Parathyroid adenoma (tissue), 2 donors: ENCODE measurements around the gene BRD1.

ENCODE experiments used
- H2AFZ ChIP-seq: fragments of 300-600 bp; sonication (generic); one replicate; pipeline ENCODE4 v1.7.0; 2017; ENCODE audit warnings: antibody characterized with exemption, mild to moderate bottlenecking
- H3K27ac ChIP-seq: fragments of 300-600 bp; sonication (generic); one replicate; pipeline ENCODE4 v1.7.0; 2017
- H3K27me3 ChIP-seq: fragments of 300-600 bp; sonication (generic); one replicate; pipeline ENCODE4 v1.7.0; 2017; ENCODE audit warnings: low read length; ENCODE audit not compliant: control insufficient read depth, insufficient read depth
- H3K36me3 ChIP-seq: fragments of 300-600 bp; sonication (generic); one replicate; pipeline ENCODE4 v1.7.0; 2017; ENCODE audit warnings: low read length; ENCODE audit not compliant: control insufficient read depth, insufficient read depth
- H3K4me1 ChIP-seq: fragments of 300-600 bp; sonication (generic); one replicate; pipeline ENCODE4 v1.7.0; 2017; ENCODE audit warnings: control low read depth
- H3K4me2 ChIP-seq: fragments of 300-600 bp; sonication (generic); one replicate; pipeline ENCODE4 v1.7.0; 2017; ENCODE audit warnings: low read length
- H3K4me3 ChIP-seq: fragments of 300-600 bp; sonication (generic); one replicate; pipeline ENCODE4 v1.7.0; 2017; ENCODE audit warnings: low read depth, low read length
- H3K79me2 ChIP-seq: fragments of 300-600 bp; sonication (generic); one replicate; pipeline ENCODE4 v1.7.0; 2017; ENCODE audit warnings: control low read depth
- H3K9ac ChIP-seq: fragments of 300-600 bp; sonication (generic); one replicate; pipeline ENCODE4 v1.7.0; 2017; ENCODE audit warnings: mild to moderate bottlenecking
- H3K9me3 ChIP-seq: fragments of 300-600 bp; sonication (generic); one replicate; pipeline ENCODE4 v1.7.0; 2017; ENCODE audit warnings: low read length; ENCODE audit not compliant: control insufficient read depth
- TF ChIP-seq, protein P1 (sequence below): fragments of 300-600 bp; sonication (generic); IDR thresholded peaks from one replicate; pipeline ENCODE4 v1.7.0; 2017; ENCODE audit warnings: antibody characterized with exemption, mild to moderate bottlenecking
- donor health status: primary hyperparathyroidism.

Gene BRD1

DNA sequence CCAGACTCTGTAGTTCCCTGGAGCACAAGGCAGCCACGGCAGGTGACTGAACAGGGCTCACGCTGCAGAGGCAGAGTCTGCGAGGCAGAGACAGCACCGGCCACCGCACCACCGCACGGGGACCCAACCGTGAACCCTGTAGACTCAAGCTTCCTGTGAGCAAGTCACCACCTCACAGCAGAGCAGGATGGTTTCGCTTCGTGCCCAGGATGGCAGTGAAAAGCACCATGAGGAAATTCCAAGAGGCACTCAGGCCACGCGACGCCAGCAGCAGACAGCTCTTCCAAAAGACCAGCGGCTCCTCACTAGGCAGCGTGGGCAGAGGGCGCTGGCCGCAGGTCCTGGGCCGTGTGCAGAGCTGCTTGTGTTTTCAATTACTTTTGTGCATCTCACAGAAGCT is 24.5 kb downstream of the BRD1 start:
- Histone ChIP-seq H3K79me2 (peaks cover 45% of the 10 kb centered on the region), H3K4me2 (no peak overlapping the region), H3K36me3 (no peaks in the 10 kb centered on the region), H3K4me3 (no peak overlapping the region), H3K27ac (no peak overlapping the region), H3K27me3 (no peaks in the 10 kb centered on the region), H3K4me1 (peaks cover under 1% of the 10 kb centered on the region), H2AFZ (no peak overlapping the region), H3K9ac (no peak overlapping the region), H3K9me3 (no peaks in the 10 kb centered on the region)
- TF ChIP-seq, protein P1, sequence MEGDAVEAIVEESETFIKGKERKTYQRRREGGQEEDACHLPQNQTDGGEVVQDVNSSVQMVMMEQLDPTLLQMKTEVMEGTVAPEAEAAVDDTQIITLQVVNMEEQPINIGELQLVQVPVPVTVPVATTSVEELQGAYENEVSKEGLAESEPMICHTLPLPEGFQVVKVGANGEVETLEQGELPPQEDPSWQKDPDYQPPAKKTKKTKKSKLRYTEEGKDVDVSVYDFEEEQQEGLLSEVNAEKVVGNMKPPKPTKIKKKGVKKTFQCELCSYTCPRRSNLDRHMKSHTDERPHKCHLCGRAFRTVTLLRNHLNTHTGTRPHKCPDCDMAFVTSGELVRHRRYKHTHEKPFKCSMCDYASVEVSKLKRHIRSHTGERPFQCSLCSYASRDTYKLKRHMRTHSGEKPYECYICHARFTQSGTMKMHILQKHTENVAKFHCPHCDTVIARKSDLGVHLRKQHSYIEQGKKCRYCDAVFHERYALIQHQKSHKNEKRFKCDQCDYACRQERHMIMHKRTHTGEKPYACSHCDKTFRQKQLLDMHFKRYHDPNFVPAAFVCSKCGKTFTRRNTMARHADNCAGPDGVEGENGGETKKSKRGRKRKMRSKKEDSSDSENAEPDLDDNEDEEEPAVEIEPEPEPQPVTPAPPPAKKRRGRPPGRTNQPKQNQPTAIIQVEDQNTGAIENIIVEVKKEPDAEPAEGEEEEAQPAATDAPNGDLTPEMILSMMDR: no peak

DNA sequence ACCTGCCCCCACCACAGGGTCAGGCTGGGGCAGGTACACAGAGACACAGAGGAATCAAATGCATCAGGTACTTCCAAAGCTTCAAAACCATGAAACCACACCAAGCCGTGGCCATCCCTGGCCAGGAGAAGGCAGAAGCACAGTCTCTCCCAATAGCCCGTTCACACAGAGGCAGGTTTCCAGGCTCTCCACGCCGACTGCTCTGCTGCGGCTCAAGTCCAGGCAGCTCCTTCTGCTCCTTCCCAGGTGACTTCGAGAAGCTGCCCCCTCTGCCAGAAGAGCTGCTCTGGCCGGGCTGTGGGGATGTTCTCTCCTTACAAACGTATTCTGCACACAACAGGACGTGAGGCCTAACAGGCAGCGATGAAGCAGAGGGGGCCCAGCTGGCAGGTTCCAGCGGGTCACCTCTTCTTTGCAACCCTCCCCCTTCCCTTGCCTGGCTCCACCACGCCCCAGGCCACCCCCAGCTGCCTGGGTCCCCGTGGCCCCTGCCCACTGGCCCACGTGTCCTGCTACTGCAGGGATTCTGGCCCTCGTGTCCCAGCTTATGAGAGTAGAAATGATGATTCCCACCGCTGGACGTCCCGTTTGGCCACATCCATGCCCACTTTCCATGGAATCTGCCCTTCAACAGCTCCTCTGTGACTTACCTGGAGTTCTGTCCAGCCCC is 26.1 kb downstream of the BRD1 start:
- no peaks in the 10 kb centered on the region for H3K4me1 ChIP-seq
- no peak overlapping the region for H3K9ac ChIP-seq

DNA sequence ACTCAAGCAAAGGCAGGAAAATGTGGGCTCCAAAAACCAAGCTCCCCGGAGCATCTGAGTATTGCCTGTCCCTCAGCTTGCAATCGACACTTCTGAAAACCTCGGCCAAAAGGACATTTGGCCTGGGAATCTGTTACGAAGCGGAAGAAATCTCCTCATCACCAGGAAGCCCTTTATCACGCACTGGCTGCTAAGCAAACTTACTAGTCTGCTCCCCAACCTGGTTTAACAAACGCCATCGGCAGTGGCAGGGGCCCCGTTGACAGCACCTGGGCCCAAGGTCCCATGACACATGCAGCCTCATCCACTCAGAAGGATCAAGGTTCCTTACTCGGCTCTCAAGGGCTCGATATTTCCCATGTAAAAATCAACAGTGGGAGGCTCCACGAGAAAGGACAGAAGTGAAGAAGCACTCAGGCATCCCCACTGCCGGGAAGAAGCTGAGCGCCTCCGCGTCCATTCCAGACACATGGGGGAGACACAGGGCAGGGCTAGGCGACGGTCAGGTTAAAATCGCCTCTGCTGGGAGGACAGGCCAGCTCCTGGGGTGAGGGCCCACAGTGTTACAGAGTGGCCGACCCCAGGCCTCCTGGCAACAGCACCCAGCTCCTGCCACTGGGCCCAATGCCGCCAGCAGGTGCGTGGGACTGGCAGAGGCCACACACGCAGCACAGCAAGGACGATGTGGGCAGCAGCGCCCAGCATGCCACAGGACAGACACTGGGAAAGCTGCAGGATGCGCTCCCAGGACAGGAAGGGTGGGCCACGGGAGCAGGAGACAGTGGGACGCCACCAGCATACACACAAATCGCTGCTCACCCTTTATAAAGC is 27.1 kb downstream of the BRD1 start:
- TF ChIP-seq, protein P1: no peak
- Histone ChIP-seq H3K27me3 (no peaks in the 10 kb centered on the region), H2AFZ (no peak overlapping the region), H3K27ac (no peak overlapping the region), H3K9me3 (no peaks in the 10 kb centered on the region), H3K4me2 (no peak overlapping the region), H3K4me1 (no peaks in the 10 kb centered on the region), H3K79me2 (peaks cover 34% of the 10 kb centered on the region), H3K9ac (no peak overlapping the region), H3K36me3 (no peaks in the 10 kb centered on the region), H3K4me3 (no peak overlapping the region)

More for the DNA sequence above, 26.1 kb downstream of the BRD1 start:
- Histone ChIP-seq H3K4me3 (no peak overlapping the region), H3K36me3 (no peaks in the 10 kb centered on the region), H3K9me3 (no peaks in the 10 kb centered on the region), H2AFZ (no peak overlapping the region), H3K27ac (no peak overlapping the region), H3K79me2 (peaks cover 38% of the 10 kb centered on the region), H3K27me3 (no peaks in the 10 kb centered on the region), H3K4me2 (no peak overlapping the region)
- TF ChIP-seq, protein P1: no peak

DNA sequence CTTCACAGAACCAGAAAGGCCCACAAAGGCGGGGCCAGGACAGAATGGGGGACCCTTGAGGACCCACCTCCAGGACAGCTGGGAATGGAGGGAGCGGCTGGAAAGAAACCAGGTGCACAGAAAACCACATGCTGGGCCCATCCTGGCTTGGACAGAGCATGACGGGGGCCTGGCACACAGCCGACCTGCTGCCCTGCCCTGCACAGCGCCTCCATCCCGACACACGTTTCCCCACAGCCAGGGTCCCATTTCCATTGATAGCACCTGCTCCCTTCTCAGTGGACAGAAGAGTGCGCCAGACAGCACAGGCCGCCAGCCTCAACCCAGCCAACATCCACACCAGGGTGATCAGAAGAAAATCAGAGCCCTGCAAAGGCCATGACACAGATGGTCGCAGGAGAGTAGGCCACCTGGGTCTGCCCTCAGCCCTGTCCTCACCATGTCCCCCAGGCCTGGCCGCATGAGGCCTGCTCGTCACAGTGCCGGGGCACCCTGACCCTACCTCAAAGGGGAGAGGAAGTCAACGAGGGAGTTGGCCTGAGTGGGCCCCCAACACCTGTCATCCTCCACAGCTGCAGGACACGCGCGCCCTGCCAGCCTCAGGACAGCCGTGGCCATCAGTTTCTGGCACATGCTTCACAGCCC is 28.1 kb downstream of the BRD1 start:
- no peaks in the 10 kb centered on the region for H3K4me1 ChIP-seq
- H3K79me2 ChIP-seq: peaks cover 30% of the 10 kb centered on the region
- no peaks in the 10 kb centered on the region for H3K36me3 ChIP-seq
- no peak overlapping the region for H2AFZ ChIP-seq
- no peaks in the 10 kb centered on the region for H3K9me3 ChIP-seq
- no peaks in the 10 kb centered on the region for H3K27me3 ChIP-seq
- TF ChIP-seq, protein P1: no peak
- no peak overlapping the region for H3K4me3 ChIP-seq
- H3K9ac ChIP-seq: no peak overlapping the region
- no peak overlapping the region for H3K27ac ChIP-seq
- H3K4me2 ChIP-seq: no peak overlapping the region
